IMR-90 (cell line): ENCODE measurements around the gene FAM47E. TPM values are rescaled to one million over a fixed set of nuclear protein-coding genes. Genes with fewer than 3 reads are reported as not detected.

Experiments used
- ATAC-seq: fragments of 200-7000 bp; cut with Tn5 transposase; 2 replicates; pipeline ENCODE4 v1.9.1; 2020; ENCODE audit warnings: low read depth, mild to moderate bottlenecking, moderate library complexity
- BruUV-seq: library from RNA; stranded (reverse); fragments of 400-500 nt; replicated peaks from 2 replicates; lab custom pipeline; 2021; lab: Mats Ljungman, UMichigan
- CTCF ChIA-PET: fragments of 300-600 bp; formaldehyde crosslinking; extraction: SDS; loops from one replicate; lab custom pipeline; 2021; ENCODE audit warnings: antibody characterized with exemption; lab: Yijun Ruan, JAX
- POLR2A ChIA-PET: fragments of 300-600 bp; sonication (Branson Sonifier 250); formaldehyde crosslinking; loops from one replicate; lab custom pipeline; 2022; ENCODE audit warnings: antibody characterized with exemption; ENCODE audit not compliant: unreplicated experiment; lab: Charles Lee
- DNase-seq: peaks from one replicate; pipeline ENCODE4 v3.0.0; 2013
- H2AFZ ChIP-seq: replicated peaks from 2 replicates; pipeline ENCODE3; 2013; ENCODE audit warnings: low read length, mild to moderate bottlenecking; ENCODE audit not compliant: poor library complexity
- H2AK5ac ChIP-seq: 2 replicates; pipeline ENCODE4 v1.6.1; 2013; ENCODE audit warnings: low read depth, low read length, inconsistent platforms
- H2AK9ac ChIP-seq: replicated peaks from 2 replicates; pipeline ENCODE3; 2013; ENCODE audit warnings: mild to moderate bottlenecking, low read depth, low read length, moderate library complexity; ENCODE audit not compliant: poor library complexity
- H2BK120ac ChIP-seq: 2 replicates; pipeline ENCODE4 v1.6.1; 2013; ENCODE audit warnings: low read depth, low read length, inconsistent platforms
- H2BK15ac ChIP-seq: 3 replicates; pipeline ENCODE4 v1.6.1; 2013; ENCODE audit warnings: low read depth, low read length, inconsistent platforms
- H2BK20ac ChIP-seq: 2 replicates; pipeline ENCODE4 v1.6.1; 2013; ENCODE audit warnings: low read depth, mild to moderate bottlenecking, inconsistent platforms, low read length, moderate library complexity
- H2BK5ac ChIP-seq: 2 replicates; pipeline ENCODE4 v1.6.1; 2013; ENCODE audit warnings: mild to moderate bottlenecking, low read depth, low read length, inconsistent platforms; ENCODE audit not compliant: poor library complexity, severe bottlenecking
- H3K14ac ChIP-seq: replicated peaks from 2 replicates; pipeline ENCODE4 v1.6.1; 2013; ENCODE audit warnings: low read depth, low read length, inconsistent platforms
- H3K18ac ChIP-seq: 2 replicates; pipeline ENCODE4 v1.6.1; 2013; ENCODE audit warnings: low read depth, low read length, control low read depth
- H3K23ac ChIP-seq: 2 replicates; pipeline ENCODE4 v1.6.1; 2013; ENCODE audit warnings: low read depth, low read length, inconsistent platforms
- H3K27ac ChIP-seq: 2 replicates; pipeline ENCODE4 v1.5.1; 2013; ENCODE audit warnings: mild to moderate bottlenecking, control low read depth, low read length; ENCODE audit not compliant: insufficient read depth
- H3K27me3 ChIP-seq: 2 replicates; pipeline ENCODE4 v1.6.1; 2013; ENCODE audit warnings: low read length; ENCODE audit not compliant: control insufficient read depth, insufficient read depth
- H3K36me3 ChIP-seq: 2 replicates; pipeline ENCODE4 v1.6.1; 2013; ENCODE audit warnings: low read length, mixed read lengths; ENCODE audit not compliant: control insufficient read depth, insufficient read depth
- H3K4ac ChIP-seq: 2 replicates; pipeline ENCODE4 v1.6.1; 2013; ENCODE audit warnings: low read depth, low read length, inconsistent platforms
- H3K4me1 ChIP-seq: 2 replicates; pipeline ENCODE4 v1.6.1; 2013; ENCODE audit warnings: low read length, mixed read lengths; ENCODE audit not compliant: control insufficient read depth, insufficient read depth
- H3K4me2 ChIP-seq: 2 replicates; pipeline ENCODE4 v1.6.1; 2013; ENCODE audit warnings: low read depth, mild to moderate bottlenecking, control low read depth, low read length, moderate library complexity
- H3K4me3 ChIP-seq: 2 replicates; pipeline ENCODE4 v1.5.1; 2013; ENCODE audit warnings: low read depth, mild to moderate bottlenecking, control low read depth, low read length, moderate library complexity; ENCODE audit not compliant: insufficient read depth
- H3K56ac ChIP-seq: 2 replicates; pipeline ENCODE4 v1.6.1; 2013; ENCODE audit warnings: low read length, inconsistent platforms; ENCODE audit not compliant: insufficient read depth; ENCODE audit errors: extremely low read depth
- H3K79me1 ChIP-seq, 2 experiments: 2 replicates each; pipeline ENCODE4 v1.6.1; 2013; ENCODE audit warnings: low read length in 2 of 2, inconsistent platforms in 1 of 2, low read depth in 1 of 2
- H3K9ac ChIP-seq: 2 replicates; pipeline ENCODE4 v1.6.1; 2013; ENCODE audit warnings: low read depth, low read length, control low read depth
- H3K9me1 ChIP-seq: 2 replicates; pipeline ENCODE4 v1.6.1; 2013; ENCODE audit warnings: low read length, inconsistent platforms; ENCODE audit not compliant: insufficient read depth
- H3K9me3 ChIP-seq: 2 replicates; pipeline ENCODE4 v1.6.1; 2013; ENCODE audit warnings: low read length; ENCODE audit not compliant: control insufficient read depth, insufficient read depth
- H4K20me1 ChIP-seq: 2 replicates; pipeline ENCODE4 v1.6.1; 2013; ENCODE audit warnings: low read length, inconsistent platforms; ENCODE audit not compliant: insufficient read depth
- H4K5ac ChIP-seq: 2 replicates; pipeline ENCODE4 v1.6.1; 2013; ENCODE audit warnings: mild to moderate bottlenecking, low read depth, low read length, control low read depth
- H4K8ac ChIP-seq, 2 experiments: 2 replicates each; pipeline ENCODE4 v1.6.1; 2013; ENCODE audit warnings: low read depth in 2 of 2, low read length in 2 of 2, control low read depth in 1 of 2, inconsistent platforms in 1 of 2
- H4K91ac ChIP-seq: 2 replicates; pipeline ENCODE4 v1.6.1; 2013; ENCODE audit warnings: low read depth, low read length, inconsistent platforms; ENCODE audit not compliant: insufficient read depth
- BHLHE40 ChIP-seq: fragments of 150-350 bp; IDR thresholded peaks from 2 replicates; pipeline ENCODE4 v1.6.1; 2016; ENCODE audit warnings: mild to moderate bottlenecking, low read depth, low read length
- CEBPB ChIP-seq: IDR thresholded peaks from 2 replicates; pipeline ENCODE4 v1.6.1; 2012; ENCODE audit warnings: low read depth, low read length, improper control_type of control experiment
- CHD1 ChIP-seq: IDR thresholded peaks from 2 replicates; pipeline ENCODE4 v1.6.1; 2012; ENCODE audit warnings: low read depth, low read length, improper control_type of control experiment
- CTCF ChIP-seq: conservative IDR thresholded peaks from 2 replicates; pipeline ENCODE4 v1.5.1; 2012; ENCODE audit warnings: mild to moderate bottlenecking, low read depth, low read length, improper control_type of control experiment
- ELK1 ChIP-seq: fragments of 150-350 bp; IDR thresholded peaks from 2 replicates; pipeline ENCODE4 v1.6.1; 2016; ENCODE audit warnings: low read depth, mild to moderate bottlenecking, low read length, moderate library complexity, borderline replicate concordance
- FOS ChIP-seq: fragments of 150-350 bp; IDR thresholded peaks from 2 replicates; pipeline ENCODE4 v1.6.1; 2016; ENCODE audit warnings: low read depth, low read length
- MAFK ChIP-seq: IDR thresholded peaks from 2 replicates; pipeline ENCODE4 v1.6.1; 2012; ENCODE audit warnings: low read depth, low read length, improper control_type of control experiment
- MAZ ChIP-seq: IDR thresholded peaks from 2 replicates; pipeline ENCODE4 v1.6.1; 2012; ENCODE audit warnings: low read depth, mild to moderate bottlenecking, low read length, improper control_type of control experiment, moderate library complexity, borderline replicate concordance
- NFE2L2 ChIP-seq: fragments of 150-350 bp; IDR thresholded peaks from 2 replicates; pipeline ENCODE4 v1.6.1; 2016; ENCODE audit warnings: low read depth, mild to moderate bottlenecking, low read length
- POLR2A ChIP-seq: IDR thresholded peaks from 2 replicates; pipeline ENCODE4 v1.6.1; 2012; ENCODE audit warnings: mild to moderate bottlenecking, low read depth, low read length
- RAD21 ChIP-seq: IDR thresholded peaks from 2 replicates; pipeline ENCODE4 v1.6.1; 2012; ENCODE audit warnings: low read length, improper control_type of control experiment
- RCOR1 ChIP-seq: IDR thresholded peaks from 2 replicates; pipeline ENCODE4 v1.6.1; 2012; ENCODE audit warnings: mild to moderate bottlenecking, low read length, improper control_type of control experiment; ENCODE audit not compliant: insufficient replicate concordance
- SMC3 ChIP-seq: fragments of 150-350 bp; IDR thresholded peaks from 2 replicates; pipeline ENCODE4 v1.6.1; 2016; ENCODE audit warnings: low read depth, mild to moderate bottlenecking, antibody characterized with exemption, low read length, moderate library complexity
- WGBS, 2 experiments: methylation state at CpG; one replicate each; pipeline versions ENCODE4 v1.1.5 to v1.1.7; 2013; ENCODE audit warnings: missing lambda C conversion rate in 2 of 2; ENCODE audit not compliant: insufficient read length in 1 of 2; ENCODE audit errors: extremely low coverage in 2 of 2; 5-methylcytosine and 5-hydroxymethylcytosine counted together
- dilution Hi-C: fragments of 300-500 bp; cut with HindIII; formaldehyde crosslinking; loops from one replicate; pipeline ENCODE4 v1.14.3; 2018; ENCODE audit warnings: low sequenced_read_pairs; ENCODE audit not compliant: unreplicated experiment
- in situ Hi-C: fragments of 300-500 bp; cut with MboI; formaldehyde crosslinking; loops from 3 replicates; pipeline ENCODE4 v1.14.3; 2019; ENCODE audit warnings: low sequenced_read_pairs, inconsistent platforms, mixed read lengths
- intact Hi-C: fragments of 100-400 bp; cut with micrococcal nuclease; formaldehyde crosslinking; loops from 2 replicates; pipeline ENCODE4 v1.10.0; 2022
- polyA plus RNA-seq, 3 experiments: library from polyadenylated mRNA; depleted of rRNA; stranded (reverse); fragments of >200 nt; gene quantifications; 2 replicates each; pipeline ENCODE4 v1.2.3, GENCODE V29; 2012; ENCODE audit warnings: low replicate concordance in 1 of 3
- total RNA-seq: library from RNA; depleted of rRNA; stranded (reverse); fragments of >200 nt; gene quantifications from 2 replicates; pipeline ENCODE4 v1.2.3, GENCODE V29; 2012

The FAM47E gene
- total and polyA plus RNA-seq, 2 of the 4 experiments (the other 2 are of a cell fraction), result 0.05 TPM; not detected in 1

GRCh38 chr4:76235407-76235806 is 16.1 kb upstream of the FAM47E start:
- intact Hi-C loops, result no loop called here
- Histone ChIP-seq H2BK20ac (no peak overlapping the region), H3K9me1 (no peaks in the 10 kb centered on the region), H3K36me3 (no peaks in the 10 kb centered on the region), H3K9me3 (no peaks in the 10 kb centered on the region; the same call in none of the 2 replicates), H3K4me2 (no peak overlapping the region), H2BK120ac (no peak overlapping the region), H2BK5ac (no peak overlapping the region), H4K91ac (no peak overlapping the region), H2BK15ac (no peak overlapping the region), H2AK5ac (no peak overlapping the region), H2AFZ (no peak overlapping the region), H4K20me1 (no peaks in the 10 kb centered on the region), H3K79me1 (no peaks in the 10 kb centered on the region), H3K14ac (no peak overlapping the region), H4K5ac (no peak overlapping the region), H3K4me1 (no peaks in the 10 kb centered on the region), H3K9ac (no peak overlapping the region), H3K56ac (no peak overlapping the region), H3K18ac (no peak overlapping the region), H3K27me3 (peaks cover 3% of the 10 kb centered on the region), H2AK9ac (no peak overlapping the region), H3K23ac (no peak overlapping the region), H3K4me3 (no peak overlapping the region), H4K8ac (no peak overlapping the region), H3K4ac (no peak overlapping the region), H3K27ac (no peak overlapping the region)
- ChIA-PET POLR2A (no interaction called here), CTCF (no interaction called here)
- DNase-seq (no peak), ATAC-seq (no peak)
- no peak for TF ChIP-seq CHD1
- TF ChIP-seq CEBPB, result no peak
- no peak for TF ChIP-seq CTCF
- no peak for TF ChIP-seq RCOR1
- TF ChIP-seq POLR2A, result no peak
- no peak for TF ChIP-seq SMC3
- no peak for TF ChIP-seq MAFK
- no peak for TF ChIP-seq ELK1
- TF ChIP-seq RAD21, result no peak
- no peak for TF ChIP-seq NFE2L2
- TF ChIP-seq MAZ, result no peak
- no peak for TF ChIP-seq BHLHE40
- TF ChIP-seq FOS, result no peak
- WGBS, 2 experiments, result no CpG with 5 or more reads among the region's 2 CpGs
- dilution Hi-C loops, result no loop called here
- no TSS peak for BruUV-seq
- in situ Hi-C loops, result no loop called here
